ENCODE data around the gene MRPL39.

The MRPL39 gene

GRCh38 chr21:25556091-25556490 lies 51.2 kb downstream of the MRPL39 start:
- Histone ChIP-seq H3K9ac (ENCODE audit: low read length) (no peak overlapping the region), H3K9me3 (replicated peaks; ENCODE audit: insufficient read depth, low read length) (no peaks in the 10 kb centered on the region), H3K27ac (ENCODE audit: low read length) (no peak overlapping the region), H3K4me2 (ENCODE audit: low read depth, low read length) (no peak overlapping the region), H3K27me3 (replicated peaks; ENCODE audit: insufficient read depth, low read length) (no peaks in the 10 kb centered on the region), H3K4me1 (ENCODE audit: low read length) (no peaks in the 10 kb centered on the region), H3F3A (ENCODE audit: insufficient read depth, low read length) (no peaks in the 10 kb centered on the region), H3K4me3 (ENCODE audit: low read length) (no peak overlapping the region), H4K20me1 (ENCODE audit: insufficient read depth, low read length) (no peaks in the 10 kb centered on the region), H2AFZ (ENCODE audit: low read length) (no peak overlapping the region), H3K9me2 (replicated peaks; ENCODE audit: insufficient read depth, low read length) (no peaks in the 10 kb centered on the region), H3K36me3 (replicated peaks; ENCODE audit: insufficient read depth, low read length) (no peaks in the 10 kb centered on the region), H3K79me2 (ENCODE audit: low read length) (no peaks in the 10 kb centered on the region)
- DNase-seq: no peak
- TF ChIP-seq CTCF (IDR thresholded peaks at IDR 0.05; ENCODE audit: low read length) (no peak), EZH2 (optimal IDR thresholded peaks at IDR 0.05; ENCODE audit: low read depth, low read length) (no peak), EZH2phosphoT487 (IDR thresholded peaks at IDR 0.05; ENCODE audit: low read length) (no peak)

- DNase-seq: no peak
- H4K20me1 ChIP-seq (ENCODE audit: insufficient read depth, low read length): no peaks in the 10 kb centered on the region
- TF ChIP-seq EZH2 (optimal IDR thresholded peaks at IDR 0.05; ENCODE audit: low read depth, low read length) (no peak), CTCF (IDR thresholded peaks at IDR 0.05; ENCODE audit: low read length) (no peak), EZH2phosphoT487 (IDR thresholded peaks at IDR 0.05; ENCODE audit: low read length) (no peak)
- no peak overlapping the region for H2AFZ ChIP-seq (ENCODE audit: low read length)
- H3K79me2 ChIP-seq (ENCODE audit: low read length): no peaks in the 10 kb centered on the region
- H3K27ac ChIP-seq (ENCODE audit: low read length): no peak overlapping the region
- H3K9me2 ChIP-seq (replicated peaks; ENCODE audit: insufficient read depth, low read length): no peaks in the 10 kb centered on the region
- H3K4me3 ChIP-seq (ENCODE audit: low read length): no peak overlapping the region
- no peaks in the 10 kb centered on the region for H3K27me3 ChIP-seq (replicated peaks; ENCODE audit: insufficient read depth, low read length)
- H3K36me3 ChIP-seq (replicated peaks; ENCODE audit: insufficient read depth, low read length): no peaks in the 10 kb centered on the region
- H3K9me3 ChIP-seq (replicated peaks; ENCODE audit: insufficient read depth, low read length): no peaks in the 10 kb centered on the region
- no peaks in the 10 kb centered on the region for H3K4me1 ChIP-seq (ENCODE audit: low read length)
- H3F3A ChIP-seq (ENCODE audit: insufficient read depth, low read length): no peaks in the 10 kb centered on the region
- H3K4me2 ChIP-seq (ENCODE audit: low read depth, low read length): no peak overlapping the region
- H3K9ac ChIP-seq (ENCODE audit: low read length): no peak overlapping the region
Measured at GRCh38 chr21:25555492-25555891, 51.8 kb downstream of the MRPL39 start.

GRCh38 chr21:25552856-25553255 lies 54.4 kb downstream of the MRPL39 start:
- no peak for DNase-seq
- H3K27me3 ChIP-seq (replicated peaks; ENCODE audit: insufficient read depth, low read length): no peaks in the 10 kb centered on the region
- H3K36me3 ChIP-seq (replicated peaks; ENCODE audit: insufficient read depth, low read length): no peaks in the 10 kb centered on the region
- TF ChIP-seq CTCF (IDR thresholded peaks at IDR 0.05; ENCODE audit: low read length): no peak
- no peak for TF ChIP-seq EZH2 (optimal IDR thresholded peaks at IDR 0.05; ENCODE audit: low read depth, low read length)
- no peak for TF ChIP-seq EZH2phosphoT487 (IDR thresholded peaks at IDR 0.05; ENCODE audit: low read length)
- H3K4me3 ChIP-seq (ENCODE audit: low read length): no peak overlapping the region
- no peaks in the 10 kb centered on the region for H3K4me1 ChIP-seq (ENCODE audit: low read length)
- no peak overlapping the region for H3K27ac ChIP-seq (ENCODE audit: low read length)
- H4K20me1 ChIP-seq (ENCODE audit: insufficient read depth, low read length): no peaks in the 10 kb centered on the region
- H3K79me2 ChIP-seq (ENCODE audit: low read length): no peaks in the 10 kb centered on the region
- H3K9me3 ChIP-seq (replicated peaks; ENCODE audit: insufficient read depth, low read length): no peaks in the 10 kb centered on the region
- no peaks in the 10 kb centered on the region for H3K9me2 ChIP-seq (replicated peaks; ENCODE audit: insufficient read depth, low read length)
- H3K9ac ChIP-seq (ENCODE audit: low read length): no peak overlapping the region
- no peak overlapping the region for H2AFZ ChIP-seq (ENCODE audit: low read length)
- no peaks in the 10 kb centered on the region for H3F3A ChIP-seq (ENCODE audit: insufficient read depth, low read length)
- no peak overlapping the region for H3K4me2 ChIP-seq (ENCODE audit: low read depth, low read length)
